HG03457 (cell line): ENCODE measurements around the gene LRP4.

Experiments used
- ATAC-seq: cut with Tn5 transposase; IDR thresholded peaks from one replicate; pipeline ENCODE4 v1.9.1; 2021; ENCODE audit warnings: moderate number of reproducible peaks; ENCODE audit not compliant: unreplicated experiment

Gene LRP4

GRCh38 chr11:46846510-46846830 lies 71.9 kb downstream of the LRP4 start:
- no peak for ATAC-seq

- ATAC-seq: peak; percentile 89
Observed at GRCh38 chr11:46845740-46846509, 72.4 kb downstream of the LRP4 start, which contains the start of gene CKAP5. TSS of gene CKAP5 (minus strand) at chr11:46846280. CDS start at chr11:46821231, 25,049 bp downstream.

DNA sequence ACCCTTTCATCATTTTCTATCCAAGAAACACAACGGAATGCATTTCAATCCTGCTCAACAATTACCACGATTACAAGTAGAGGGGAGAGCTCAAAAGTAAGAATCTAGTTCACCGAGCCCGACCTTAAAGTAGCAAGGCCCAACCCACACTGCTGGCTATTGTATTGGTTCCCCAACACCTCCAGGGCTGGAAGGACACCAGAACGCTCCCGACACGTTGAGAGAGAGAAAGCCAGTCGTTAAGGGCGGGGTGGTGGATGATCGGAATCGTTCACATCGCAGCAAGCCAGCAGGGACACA lies 73.0 kb downstream of the LRP4 start:
- no peak for ATAC-seq

DNA sequence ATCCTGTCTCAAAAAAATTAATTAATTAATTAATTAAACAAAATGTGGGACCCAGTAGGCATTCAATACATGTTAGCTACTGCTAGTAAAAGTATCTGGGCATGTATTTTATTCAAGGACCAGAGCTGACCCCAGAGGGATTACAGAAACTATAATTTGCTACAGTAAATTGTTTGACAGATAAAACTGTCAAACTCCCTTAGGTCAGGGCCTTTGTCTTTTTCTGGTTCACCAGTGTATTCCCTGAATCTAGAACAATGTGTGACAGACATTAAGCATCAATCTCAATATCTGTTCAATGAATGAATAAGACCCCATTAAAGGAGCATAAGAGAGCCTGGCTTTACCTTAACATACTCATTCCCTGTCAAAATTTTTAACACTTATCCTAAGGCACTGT lies 78.2 kb downstream of the LRP4 start:
- ATAC-seq: no peak

GRCh38 chr11:46838501-46838900 lies 79.8 kb downstream of the LRP4 start:
- ATAC-seq: no peak

- no peak for ATAC-seq
Observed at GRCh38 chr11:46837860-46838259, 80.5 kb downstream of the LRP4 start.

DNA sequence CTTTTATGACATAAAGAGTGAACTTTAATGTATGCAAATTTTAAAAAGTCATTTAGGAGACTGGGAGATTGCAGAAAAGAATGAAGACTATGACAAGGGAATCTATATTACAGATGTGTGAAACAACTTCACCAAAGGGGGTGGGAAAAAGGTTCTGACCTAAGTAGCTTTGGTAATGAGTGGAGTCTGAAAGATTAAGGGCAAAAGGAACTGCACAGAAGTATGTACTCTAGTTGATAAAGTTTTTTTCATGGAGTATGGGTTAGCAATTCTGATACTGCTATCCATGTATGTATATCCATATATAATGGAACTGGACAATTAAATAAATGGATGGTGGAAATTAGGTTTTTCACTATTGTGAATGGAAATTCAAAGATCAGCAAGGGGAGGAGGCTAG lies 81.5 kb downstream of the LRP4 start:
- no peak for ATAC-seq

DNA sequence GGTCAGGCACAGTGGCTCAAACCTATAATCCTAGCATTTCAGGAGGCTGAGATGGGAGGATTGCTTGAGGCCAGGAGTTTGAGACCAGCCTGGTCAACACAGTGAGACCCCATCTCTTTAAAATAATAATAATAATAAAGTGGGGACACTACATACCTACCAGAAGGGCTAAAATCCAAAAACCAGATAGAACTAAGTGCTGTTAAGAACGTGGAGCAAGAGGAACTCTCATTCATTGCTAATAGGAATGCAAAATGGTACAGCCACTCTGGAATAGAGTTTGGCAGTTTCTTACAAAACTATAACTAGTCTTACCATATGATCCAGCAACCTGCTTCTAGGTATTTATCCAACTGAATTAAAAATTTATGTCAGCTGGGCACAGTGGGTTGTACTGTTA lies 81.9 kb downstream of the LRP4 start:
- no peak for ATAC-seq

DNA sequence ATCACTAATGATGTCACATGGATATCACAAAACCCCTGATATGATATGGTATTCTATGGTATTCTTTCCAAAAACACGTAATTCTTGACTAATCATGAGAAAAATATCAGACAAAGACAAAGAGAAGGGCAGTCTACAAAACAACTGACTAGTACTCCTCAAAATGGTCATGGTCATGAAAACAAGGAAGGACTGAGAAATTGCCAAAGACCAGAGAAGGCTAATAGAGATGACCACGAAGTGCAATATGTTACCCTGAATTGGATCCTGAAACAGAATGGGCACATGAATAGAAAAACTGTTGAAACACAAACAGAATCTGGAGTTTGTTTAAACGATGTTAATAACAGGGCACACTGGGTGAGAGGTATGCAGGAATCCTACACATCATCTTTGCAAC lies 82.5 kb downstream of the LRP4 start:
- no peak for ATAC-seq

DNA sequence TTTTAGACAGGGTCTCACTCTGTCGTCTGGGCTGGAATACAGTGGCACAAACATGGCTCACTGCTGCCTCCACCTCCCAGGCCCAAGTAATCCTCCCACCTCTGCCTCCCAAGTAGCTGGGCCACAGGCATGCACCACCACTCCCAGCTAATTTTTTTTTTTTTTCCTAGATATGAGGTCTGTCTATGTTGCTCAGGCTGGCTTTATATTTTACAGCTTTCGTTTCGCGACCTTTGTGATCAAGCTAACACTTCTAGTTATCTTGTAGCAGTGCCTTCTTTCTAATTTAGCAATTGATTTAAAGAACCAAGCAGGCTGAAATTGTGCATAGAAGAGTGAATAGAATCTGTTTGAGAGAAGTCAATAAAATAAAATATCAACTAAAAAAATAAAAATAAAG lies 83.5 kb downstream of the LRP4 start:
- no peak for ATAC-seq

- no peak for ATAC-seq
Observed at GRCh38 chr11:46832511-46833214, 85.7 kb downstream of the LRP4 start.

- ATAC-seq: no peak
Observed at GRCh38 chr11:46827995-46828394, 90.4 kb downstream of the LRP4 start.

DNA sequence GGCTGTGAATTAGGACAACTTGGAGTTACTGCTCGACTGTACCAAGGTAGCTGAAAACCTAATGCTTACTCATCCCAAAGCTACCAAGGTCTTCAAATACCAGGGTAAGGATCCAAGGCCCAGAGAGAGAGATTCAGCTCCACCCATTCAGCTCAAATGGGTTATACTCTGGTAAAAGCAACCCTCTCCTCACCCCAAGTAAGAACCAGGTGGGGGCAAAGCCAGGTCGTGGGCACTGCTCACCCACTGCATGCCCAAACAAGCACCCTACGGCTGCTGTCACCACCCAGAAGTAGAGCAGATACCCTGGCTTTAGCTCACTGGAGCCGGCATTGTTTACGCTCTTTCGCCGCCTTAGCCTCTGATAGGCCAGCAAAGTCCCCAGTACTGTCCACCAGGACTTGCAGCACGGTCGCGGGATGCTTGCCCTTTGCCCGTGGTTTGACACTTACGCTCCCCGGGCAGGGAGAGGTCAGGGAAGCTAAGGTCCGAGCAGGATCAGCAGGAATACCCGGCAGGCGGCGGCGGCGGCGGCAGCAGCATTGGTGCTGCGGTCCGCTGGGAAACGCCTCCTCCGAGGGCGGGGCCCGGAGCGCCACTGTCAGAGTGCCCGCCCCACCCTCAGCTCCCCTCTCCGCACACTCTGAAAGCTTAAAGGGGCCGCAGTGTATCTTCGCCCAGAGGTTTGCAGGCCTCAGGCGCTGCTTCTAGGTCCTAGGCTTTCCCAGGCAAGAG lies 91.9 kb downstream of the LRP4 start:
- peak; percentile 75 for ATAC-seq

GRCh38 chr11:46808799-46809431 lies 109.4 kb downstream of the LRP4 start:
- no peak for ATAC-seq
